Left lung (tissue), 14 donors: ENCODE results near the gene STK39. TPM values are rescaled to one million over a fixed set of nuclear protein-coding genes. Genes with fewer than 3 reads are reported as not detected.

Experiments
- ATAC-seq: fragments of 200-7000 bp; cut with Tn5 transposase; one replicate; pipeline ENCODE4 v1.9.1; 2020; ENCODE audit warnings: moderate library complexity
- DNase-seq, 4 donors: peaks; one replicate each; pipeline ENCODE4 v3.0.0-alpha.2; 2013 to 2020
- H3K27ac ChIP-seq, 2 donors: fragments of 200-600 bp; sonication (generic) in 1 of 2; one replicate each; pipeline versions ENCODE4 v1.5.0 to v1.8.0; 2020 to 2021
- H3K27me3 ChIP-seq, 2 donors: fragments of 200-600 bp; sonication (generic) in 1 of 2; one replicate each; pipeline versions ENCODE4 v1.5.0 to v1.8.0; 2020 to 2021
- H3K36me3 ChIP-seq, 2 donors: fragments of 200-600 bp; sonication (generic) in 1 of 2; one replicate each; pipeline versions ENCODE4 v1.5.0 to v1.8.0; 2020 to 2021
- H3K4me1 ChIP-seq, 2 donors: fragments of 200-600 bp; one replicate each; pipeline ENCODE4 v1.8.0; 2021
- H3K4me3 ChIP-seq, 2 donors: fragments of 200-600 bp; sonication (generic) in 1 of 2; one replicate each; pipeline versions ENCODE4 v1.5.0 to v1.8.0; 2020 to 2021; ENCODE audit warnings: mild to moderate bottlenecking in 1 of 2
- H3K9me3 ChIP-seq, 2 donors: fragments of 200-600 bp; sonication (generic) in 1 of 2; one replicate each; pipeline versions ENCODE4 v1.5.0 to v1.8.0; 2020 to 2021
- CTCF ChIP-seq, 2 donors: fragments of 200-600 bp; sonication (generic) in 1 of 2; IDR thresholded peaks; one replicate each; pipeline versions ENCODE4 v1.5.0 to v1.8.0; 2021; ENCODE audit warnings: antibody characterized with exemption in 2 of 2
- intact Hi-C, 2 donors: fragments of 100-400 bp; cut with DNase I; formaldehyde crosslinking; loops; one replicate each; pipeline versions ENCODE4 v1.11.2 to v1.14.2; 2022
- long read RNA-seq, 12 donors: library from polyadenylated mRNA in 2 of 12; unstranded in 2 of 12; transcript quantifications; one replicate each; pipeline ENCODE4 v2.0.0 and lab custom pipeline, GENCODE V29; 2019 to 2026
- polyA plus RNA-seq, 6 donors: library from polyadenylated mRNA; unstranded; fragments of 120-200 nt; gene quantifications; one replicate each; pipeline ENCODE4 v1.2.1, GENCODE V29; 2013; ENCODE audit not compliant: insufficient read length in 6 of 6
- total RNA-seq, 2 donors: library from RNA; stranded (reverse); fragmentation: NEBNext Ultra II Directional; extraction: Animal tissue kit (Norgen Biotek cat#: 25700); gene quantifications; one replicate each; pipeline ENCODE4 v1.2.1, GENCODE V29; 2021
- donor health status: DM: no; HTN: yes; CAD: no.
- donor health status: DM: no; HTN: no; CAD: no.

The STK39 gene
- total RNA-seq, result 10 to 100 TPM; 15.7 to 28.6 TPM
- polyA plus RNA-seq, result 10 to 100 TPM; 23.6 to 31.3 (median 27.0) TPM
- long read RNA-seq, donor 1, partial matches to known transcripts, result 0 of 4 reads
- long read RNA-seq, donor 1, other reads (novel, unspliced or antisense), result 0 of 4 reads
- long read RNA-seq, donor 2, partial matches to known transcripts, result 0 of 2 reads
- long read RNA-seq, donor 2, other reads (novel, unspliced or antisense), result 0 of 2 reads
- long read RNA-seq, donor 3, partial matches to known transcripts, result 0 of 3 reads
- long read RNA-seq, donor 3, other reads (novel, unspliced or antisense), result 0 of 3 reads
- long read RNA-seq, donor 4, partial matches to known transcripts, result 2 of 4 reads
- long read RNA-seq, donor 4, other reads (novel, unspliced or antisense), result 2 of 4 reads
- long read RNA-seq, donor 5, partial matches to known transcripts, result 0 of 2 reads
- long read RNA-seq, donor 5, other reads (novel, unspliced or antisense), result 0 of 2 reads
- long read RNA-seq, donor 6, partial matches to known transcripts, result 0 of 2 reads
- long read RNA-seq, donor 6, other reads (novel, unspliced or antisense), result 0 of 2 reads
- long read RNA-seq, donor 7, partial matches to known transcripts, result 0 of 1 reads
- long read RNA-seq, donor 7, other reads (novel, unspliced or antisense), result 0 of 1 reads
- long read RNA-seq, donor 8, result 0 reads
- long read RNA-seq, donor 9, result 0 reads
- long read RNA-seq, donor 10, result 0 reads
- long read RNA-seq, donor 11, transcript STK39-201 (18 exons, 3,820 nt), result major isoform, 7 of 37 reads
- long read RNA-seq, donor 11, partial matches to known transcripts, result 30 of 37 reads
- long read RNA-seq, donor 11, other reads (novel, unspliced or antisense), result 0 of 37 reads
- long read RNA-seq, donor 12, partial matches to known transcripts, result 0 of 1 reads
- long read RNA-seq, donor 12, other reads (novel, unspliced or antisense), result 0 of 1 reads

- Histone ChIP-seq H3K4me3 (peak within 1 kb of the TSS; percentile 76), H3K4me1 (peaks cover 6 to 25% of the 10 kb centered on the region in 2 donors), H3K36me3 (no peaks in the 10 kb centered on the region), H3K27ac (peak within 1 kb of the TSS; percentile 76 to 86), H3K9me3 (no peaks in the 10 kb centered on the region), H3K27me3 (no peaks in the 10 kb centered on the region)
- DNase-seq, result peak; percentile 71 to 94 (median 83)
- ATAC-seq, result peak; percentile 87
- TF ChIP-seq CTCF (IDR thresholded peaks at IDR 0.05), result no peak
- intact Hi-C loops, result no loop called here
Measured at GRCh38 chr2:168247341-168248261, at the start of gene STK39. Gene STK39 (minus strand): TSS chr2:168247595. CDS start chr2:168247435, 160 bp downstream.

GRCh38 chr2:168295051-168295450 lies 47.7 kb upstream of the STK39 start:
- Histone ChIP-seq H3K9me3 (no peaks in the 10 kb centered on the region), H3K27me3 (no peaks in the 10 kb centered on the region), H3K36me3 (no peaks in the 10 kb centered on the region), H3K27ac (no peak overlapping the region), H3K4me1 (no peaks in the 10 kb centered on the region), H3K4me3 (no peak overlapping the region)
- DNase-seq (no peak), ATAC-seq (no peak)
- no peak for TF ChIP-seq CTCF (IDR thresholded peaks at IDR 0.05)
- intact Hi-C loops, result no loop called here

- no peak for ATAC-seq
- Histone ChIP-seq H3K36me3 (no peaks in the 10 kb centered on the region), H3K9me3 (no peaks in the 10 kb centered on the region)
Measured at GRCh38 chr2:168294409-168294808, 47.0 kb upstream of the STK39 start.

GRCh38 chr2:168293766-168294165 lies 46.4 kb upstream of the STK39 start:
- DNase-seq (no peak), ATAC-seq (no peak)
- Histone ChIP-seq H3K36me3 (no peaks in the 10 kb centered on the region), H3K27me3 (no peaks in the 10 kb centered on the region), H3K4me3 (no peak overlapping the region), H3K9me3 (no peaks in the 10 kb centered on the region), H3K27ac (no peak overlapping the region), H3K4me1 (no peaks in the 10 kb centered on the region)
- intact Hi-C loops, result no loop called here
- TF ChIP-seq CTCF (IDR thresholded peaks at IDR 0.05), result no peak

More at GRCh38 chr2:168294409-168294808, 47.0 kb upstream of the STK39 start:
- H3K27ac ChIP-seq, result no peak overlapping the region
- no peaks in the 10 kb centered on the region for H3K27me3 ChIP-seq
- DNase-seq, result no peak
- TF ChIP-seq CTCF (IDR thresholded peaks at IDR 0.05), result no peak
- intact Hi-C loops, result no loop called here
- H3K4me3 ChIP-seq, result no peak overlapping the region
- no peaks in the 10 kb centered on the region for H3K4me1 ChIP-seq
